ENCODE measurements around the gene TSSK3. TPM values are rescaled to one million over a fixed set of nuclear protein-coding genes. Genes with fewer than 3 reads are reported as not detected.

The TSSK3 gene
- total and polyA plus RNA-seq, 9 of the 15 experiments (the other 6 are each of a cell fraction or from before 2014, with no cell fraction given): 0.27 to 2.8 (median 1.9) TPM

DNA sequence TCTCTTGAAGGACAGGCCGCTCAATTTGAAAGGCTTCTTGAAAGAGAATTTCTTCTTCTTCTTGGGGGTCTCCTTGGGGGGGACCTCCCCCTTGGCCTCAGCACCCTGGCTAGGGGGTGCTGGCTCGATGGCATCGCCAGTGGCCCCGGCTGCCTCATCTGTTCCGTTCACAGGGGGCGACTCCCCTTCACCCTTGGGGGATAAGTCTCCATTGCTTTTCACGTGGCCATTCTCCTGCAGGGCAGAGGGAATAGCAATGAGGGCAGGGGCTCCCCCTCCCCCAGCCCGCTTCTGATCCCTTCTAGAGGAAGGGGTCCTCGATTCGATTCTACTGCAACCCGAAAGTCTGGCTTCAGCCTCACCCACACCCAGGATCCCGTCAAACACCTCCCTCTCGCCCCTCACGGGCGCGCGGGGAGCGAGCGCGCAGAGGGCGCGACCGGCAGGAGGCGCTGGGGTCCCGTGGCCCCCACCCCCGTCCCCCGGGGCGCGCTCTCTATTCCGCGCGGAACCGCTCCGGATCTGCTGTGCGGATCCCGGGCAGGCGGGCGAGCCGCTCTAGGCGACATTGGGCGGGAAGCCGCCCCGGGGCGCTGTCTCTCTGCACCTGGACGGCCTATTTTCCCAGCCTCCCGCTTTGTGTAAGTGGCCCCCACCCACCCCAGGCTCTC, 27.3 kb upstream of the TSSK3 start (continued):
- TF ChIP-seq ATF6 (CRISPR knock-in tag; IDR thresholded peaks at IDR 0.05) (no peak), RBM17 (IDR thresholded peaks at IDR 0.05; ENCODE audit: borderline replicate concordance, low read depth, low read length) (no peak), TAF1 (IDR thresholded peaks at IDR 0.05; ENCODE audit: control insufficient read depth, extremely low read depth, insufficient read depth, low read length, severe bottlenecking) (peak; percentile 25), FOSL1 (tag; conservative IDR thresholded peaks at IDR 0.05) (no peak), BRD4 (IDR thresholded peaks at IDR 0.05) (no peak), E4F1 (CRISPR knock-in tag; IDR thresholded peaks at IDR 0.05; ENCODE audit: borderline replicate concordance) (no peak)
- TF ChIP-seq, protein P1, sequence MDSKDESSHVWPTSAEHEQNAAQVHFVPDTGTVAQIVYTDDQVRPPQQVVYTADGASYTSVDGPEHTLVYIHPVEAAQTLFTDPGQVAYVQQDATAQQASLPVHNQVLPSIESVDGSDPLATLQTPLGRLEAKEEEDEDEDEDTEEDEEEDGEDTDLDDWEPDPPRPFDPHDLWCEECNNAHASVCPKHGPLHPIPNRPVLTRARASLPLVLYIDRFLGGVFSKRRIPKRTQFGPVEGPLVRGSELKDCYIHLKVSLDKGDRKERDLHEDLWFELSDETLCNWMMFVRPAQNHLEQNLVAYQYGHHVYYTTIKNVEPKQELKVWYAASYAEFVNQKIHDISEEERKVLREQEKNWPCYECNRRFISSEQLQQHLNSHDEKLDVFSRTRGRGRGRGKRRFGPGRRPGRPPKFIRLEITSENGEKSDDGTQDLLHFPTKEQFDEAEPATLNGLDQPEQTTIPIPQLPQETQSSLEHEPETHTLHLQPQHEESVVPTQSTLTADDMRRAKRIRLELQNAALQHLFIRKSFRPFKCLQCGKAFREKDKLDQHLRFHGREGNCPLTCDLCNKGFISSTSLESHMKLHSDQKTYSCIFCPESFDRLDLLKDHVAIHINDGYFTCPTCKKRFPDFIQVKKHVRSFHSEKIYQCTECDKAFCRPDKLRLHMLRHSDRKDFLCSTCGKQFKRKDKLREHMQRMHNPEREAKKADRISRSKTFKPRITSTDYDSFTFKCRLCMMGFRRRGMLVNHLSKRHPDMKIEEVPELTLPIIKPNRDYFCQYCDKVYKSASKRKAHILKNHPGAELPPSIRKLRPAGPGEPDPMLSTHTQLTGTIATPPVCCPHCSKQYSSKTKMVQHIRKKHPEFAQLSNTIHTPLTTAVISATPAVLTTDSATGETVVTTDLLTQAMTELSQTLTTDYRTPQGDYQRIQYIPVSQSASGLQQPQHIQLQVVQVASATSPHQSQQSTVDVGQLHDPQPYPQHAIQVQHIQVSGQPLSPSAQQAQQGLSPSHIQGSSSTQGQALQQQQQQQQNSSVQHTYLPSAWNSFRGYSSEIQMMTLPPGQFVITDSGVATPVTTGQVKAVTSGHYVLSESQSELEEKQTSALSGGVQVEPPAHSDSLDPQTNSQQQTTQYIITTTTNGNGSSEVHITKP (IDR thresholded peaks at IDR 0.05; ENCODE audit: partially characterized antibody): peak; percentile 24
